HEK293 (cell line): ENCODE results near the gene C14orf93.

Experiments used
- ATF2 ChIP-seq: fragments of 450-650 bp; formaldehyde crosslinking; IDR thresholded peaks from 2 replicates; pipeline ENCODE4 v1.5.1; 2016; ENCODE audit warnings: missing biosample characterization, missing genetic modification characterization, low read depth
- CTCF ChIP-seq: fragments of 450-650 bp; formaldehyde crosslinking; IDR thresholded peaks from 2 replicates; pipeline ENCODE4 v1.5.1; 2016; ENCODE audit warnings: missing biosample characterization, missing genetic modification characterization
- PATZ1 ChIP-seq: fragments of 450-650 bp; formaldehyde crosslinking; IDR thresholded peaks from 2 replicates; pipeline ENCODE4 v1.5.1; 2016; ENCODE audit warnings: missing biosample characterization, missing genetic modification characterization
- REST ChIP-seq: fragments of 450-650 bp; formaldehyde crosslinking; IDR thresholded peaks from 2 replicates; pipeline ENCODE4 v1.5.1; 2016; ENCODE audit warnings: missing biosample characterization, missing genetic modification characterization
- ZBTB11 ChIP-seq: fragments of 450-650 bp; formaldehyde crosslinking; conservative IDR thresholded peaks from 2 replicates; pipeline ENCODE4 v1.5.1; 2016; ENCODE audit warnings: low read depth, missing biosample characterization, missing genetic modification characterization
- ZBTB21 ChIP-seq: fragments of 450-650 bp; formaldehyde crosslinking; IDR thresholded peaks from 2 replicates; pipeline ENCODE4 v1.5.1; 2017; ENCODE audit warnings: missing biosample characterization, missing genetic modification characterization
- ZNF121 ChIP-seq: fragments of 450-650 bp; formaldehyde crosslinking; IDR thresholded peaks from 2 replicates; pipeline ENCODE4 v1.5.1; 2016; ENCODE audit warnings: missing biosample characterization, missing genetic modification characterization
- ZNF221 ChIP-seq: fragments of 450-650 bp; formaldehyde crosslinking; IDR thresholded peaks from 2 replicates; pipeline ENCODE4 v1.5.1; 2017; ENCODE audit warnings: missing biosample characterization, missing genetic modification characterization, borderline replicate concordance
- ZNF501 ChIP-seq: fragments of 450-650 bp; formaldehyde crosslinking; IDR thresholded peaks from 2 replicates; pipeline ENCODE4 v1.5.1; 2016; ENCODE audit warnings: missing biosample characterization, missing genetic modification characterization
- ZNF513 ChIP-seq: fragments of 450-650 bp; IDR thresholded peaks from 2 replicates; pipeline ENCODE4 v1.5.1; 2018; ENCODE audit warnings: missing biosample characterization, missing genetic modification characterization
- ZSCAN30 ChIP-seq: fragments of 450-650 bp; IDR thresholded peaks from 2 replicates; pipeline ENCODE4 v1.5.1; 2018; ENCODE audit warnings: missing biosample characterization, mild to moderate bottlenecking, missing genetic modification characterization, moderate library complexity

- TF ChIP-seq ZNF221 (tag by site-specific recombination) = no peak
- TF ChIP-seq ZBTB21 (tag by site-specific recombination) = no peak
- no peak for TF ChIP-seq CTCF
- TF ChIP-seq ZNF513 (tag by site-specific recombination) = no peak
- peak; percentile 40; the same call in 1 of the 2 replicates for TF ChIP-seq REST (tag by site-specific recombination)
- TF ChIP-seq ZNF121 (tag by site-specific recombination) = no peak
- TF ChIP-seq PATZ1 (tag by site-specific recombination) = no peak
- no peak for TF ChIP-seq ZNF501
- TF ChIP-seq ZSCAN30 (tag by site-specific recombination) = no peak
- TF ChIP-seq ZBTB11 = no peak
- no peak for TF ChIP-seq ATF2 (tag by site-specific recombination)
Observed at GRCh38 chr14:23035303-23036144, 25.6 kb upstream of the C14orf93 start.
